ENCODE measurements around the gene AOPEP.
A peak's percentile ranks its signal among the peaks of the same experiment; 100 is the strongest.

DNA sequence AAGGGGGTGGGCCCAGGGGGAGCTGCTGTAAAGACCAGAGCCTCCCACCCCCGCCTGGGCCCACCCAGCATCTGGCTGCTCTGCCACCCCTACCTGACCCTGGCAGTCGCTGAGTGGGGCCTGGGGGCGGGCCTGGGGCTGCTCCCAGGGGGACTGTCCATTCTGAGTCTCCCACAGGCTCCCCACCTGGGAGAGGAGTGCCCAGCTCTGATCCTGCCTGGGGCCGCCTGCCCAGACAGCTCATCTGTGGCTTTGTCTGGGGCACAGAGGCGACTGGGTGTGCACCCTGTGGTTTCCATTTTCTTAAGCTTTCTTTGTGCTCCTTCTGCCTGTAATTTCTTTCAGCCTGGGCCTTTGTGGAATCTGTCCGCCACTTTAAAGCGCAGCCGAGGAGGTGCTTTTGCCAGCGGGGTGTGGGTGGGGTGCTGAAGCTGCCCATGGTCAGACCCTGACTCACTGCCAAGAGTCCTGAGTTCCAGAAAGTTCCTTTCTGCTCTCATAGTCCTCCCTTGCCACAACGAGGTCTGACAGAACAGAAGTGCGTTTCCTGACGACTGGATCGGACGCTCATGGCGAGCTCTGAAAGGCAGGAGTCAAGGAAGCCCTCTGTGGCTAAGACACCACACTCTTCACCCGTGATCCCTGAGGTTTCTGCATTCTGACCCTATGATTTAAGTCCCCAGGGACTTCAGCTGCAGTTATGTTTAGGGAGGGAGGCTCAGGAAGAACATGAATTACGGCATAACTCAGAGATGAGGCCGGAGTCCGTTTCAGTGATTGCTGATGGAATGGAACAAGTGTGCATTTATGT lies 366.0 kb downstream of the AOPEP start:
- TF ChIP-seq POLR2AphosphoS5 (IDR thresholded peaks at IDR 0.05) (peak; percentile 33 to 43), POLR2A (IDR thresholded peaks at IDR 0.05; ENCODE audit: low read depth) (no peak), EP300 (IDR thresholded peaks at IDR 0.05) (no peak)
- TF ChIP-seq, protein P1, sequence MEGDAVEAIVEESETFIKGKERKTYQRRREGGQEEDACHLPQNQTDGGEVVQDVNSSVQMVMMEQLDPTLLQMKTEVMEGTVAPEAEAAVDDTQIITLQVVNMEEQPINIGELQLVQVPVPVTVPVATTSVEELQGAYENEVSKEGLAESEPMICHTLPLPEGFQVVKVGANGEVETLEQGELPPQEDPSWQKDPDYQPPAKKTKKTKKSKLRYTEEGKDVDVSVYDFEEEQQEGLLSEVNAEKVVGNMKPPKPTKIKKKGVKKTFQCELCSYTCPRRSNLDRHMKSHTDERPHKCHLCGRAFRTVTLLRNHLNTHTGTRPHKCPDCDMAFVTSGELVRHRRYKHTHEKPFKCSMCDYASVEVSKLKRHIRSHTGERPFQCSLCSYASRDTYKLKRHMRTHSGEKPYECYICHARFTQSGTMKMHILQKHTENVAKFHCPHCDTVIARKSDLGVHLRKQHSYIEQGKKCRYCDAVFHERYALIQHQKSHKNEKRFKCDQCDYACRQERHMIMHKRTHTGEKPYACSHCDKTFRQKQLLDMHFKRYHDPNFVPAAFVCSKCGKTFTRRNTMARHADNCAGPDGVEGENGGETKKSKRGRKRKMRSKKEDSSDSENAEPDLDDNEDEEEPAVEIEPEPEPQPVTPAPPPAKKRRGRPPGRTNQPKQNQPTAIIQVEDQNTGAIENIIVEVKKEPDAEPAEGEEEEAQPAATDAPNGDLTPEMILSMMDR (IDR thresholded peaks at IDR 0.05) = no peak

Data from esophagus muscularis mucosa (tissue), 4 donors.